GM06990 (cell line): ENCODE data around the gene LZTS3.

Experiments
- DNase-seq: peaks from one replicate; pipeline ENCODE4 v3.0.0-alpha.2; 2011; ENCODE audit not compliant: insufficient read length; ENCODE audit errors: extremely low read depth
- H3K27me3 ChIP-seq: replicated peaks from 2 replicates; pipeline ENCODE4 v1.6.0; 2011; ENCODE audit warnings: low read length; ENCODE audit not compliant: control insufficient read depth, insufficient read depth
- H3K36me3 ChIP-seq: 2 replicates; pipeline ENCODE4 v1.5.1; 2011; ENCODE audit warnings: low read length; ENCODE audit not compliant: control insufficient read depth, insufficient read depth
- H3K4me3 ChIP-seq: replicated peaks from 2 replicates; pipeline ENCODE4 v1.5.1; 2011; ENCODE audit warnings: low read depth, mild to moderate bottlenecking, control low read depth, low read length
- CTCF ChIP-seq: IDR thresholded peaks from 2 replicates; pipeline ENCODE4 v1.5.1; 2011; ENCODE audit warnings: low read length, control low read depth, mild to moderate bottlenecking, inconsistent platforms; ENCODE audit not compliant: insufficient read depth, poor library complexity, severe bottlenecking

LZTS3 gene

DNA sequence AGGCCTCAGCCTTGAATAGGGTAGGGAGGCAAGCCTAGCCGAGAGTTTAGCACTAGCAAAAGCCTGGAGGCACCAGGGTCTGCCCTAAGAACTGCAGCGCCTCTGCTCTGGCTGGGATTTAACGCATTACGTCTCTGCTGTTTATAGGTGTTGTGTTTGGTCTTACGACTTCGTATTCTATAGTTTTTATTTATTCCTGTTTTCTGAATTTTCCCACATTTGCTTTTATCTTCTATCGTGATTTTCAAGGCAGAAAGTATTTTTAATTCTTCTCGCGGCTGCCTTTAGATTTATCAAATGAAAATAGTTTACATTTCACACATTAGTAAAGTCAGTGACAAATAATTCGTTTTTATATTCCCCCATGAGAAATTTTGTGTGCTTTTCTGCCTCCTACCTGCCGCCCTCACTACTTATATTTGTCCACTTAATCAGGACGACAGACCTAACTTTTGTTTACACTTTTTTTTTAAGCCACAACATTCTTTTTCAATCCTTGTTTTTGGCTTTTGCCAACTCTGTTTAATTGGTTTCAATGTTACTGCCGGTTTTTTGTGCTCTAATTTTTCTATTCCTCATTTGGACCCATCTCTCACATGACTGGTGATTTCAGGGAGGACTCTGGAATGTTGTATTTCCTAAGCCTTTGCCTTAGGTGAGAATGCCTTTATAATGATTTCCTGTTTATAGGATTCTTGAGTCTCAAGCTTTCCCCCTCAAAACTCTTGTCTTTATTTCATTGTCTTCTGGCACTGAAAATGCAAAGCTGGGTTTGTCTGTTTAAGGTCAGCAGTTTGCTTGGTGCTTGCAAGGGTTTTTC lies 1.3 kb upstream of the LZTS3 start:
- DNase-seq: no peak
- no peak for TF ChIP-seq CTCF
- Histone ChIP-seq H3K27me3 (peaks cover 3% of the 10 kb centered on the region), H3K36me3 (no peaks in the 10 kb centered on the region), H3K4me3 (no peak overlapping the region)

DNA sequence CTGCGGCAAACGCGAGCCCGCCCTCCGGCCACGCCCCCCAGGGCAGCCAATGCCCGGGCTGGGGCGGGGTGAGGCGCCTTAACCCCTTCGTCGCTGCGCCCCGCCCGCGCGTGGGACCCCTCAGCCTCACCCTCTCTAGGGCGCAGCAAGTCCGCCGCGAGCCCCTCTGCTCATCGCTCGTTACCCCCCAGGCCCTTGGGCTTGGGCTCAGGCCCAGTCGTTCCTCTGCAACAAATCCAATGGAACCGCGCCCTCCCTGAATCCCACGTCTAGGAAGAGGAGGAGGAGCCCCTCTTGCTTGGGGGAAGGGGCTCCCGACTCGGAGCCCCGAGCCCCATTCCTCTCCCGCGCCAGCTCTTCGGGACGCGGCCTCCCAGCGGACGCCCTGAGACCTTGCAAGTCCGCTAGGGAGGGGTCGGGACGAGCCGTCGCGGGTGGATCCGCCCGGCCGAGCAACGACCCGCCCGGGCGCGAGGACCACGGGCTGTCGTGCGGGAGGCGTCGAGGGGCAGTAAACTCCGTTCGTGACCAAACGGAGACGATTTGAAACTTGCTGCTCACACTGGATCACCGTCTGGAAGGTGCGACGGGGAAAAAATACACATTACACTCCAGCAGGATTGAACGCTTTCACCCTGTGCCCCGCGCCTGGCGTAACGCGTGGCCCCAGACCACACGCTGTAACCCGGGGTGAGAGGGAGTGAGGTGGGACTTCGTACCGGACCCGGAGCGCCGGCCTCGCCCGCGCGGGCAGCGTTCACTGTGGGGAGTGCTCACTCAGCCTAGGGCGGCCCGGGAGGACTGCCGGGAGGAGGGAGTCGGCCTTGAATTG lies 477 bp upstream of the LZTS3 start:
- peaks cover 3% of the 10 kb centered on the region for H3K27me3 ChIP-seq

DNA sequence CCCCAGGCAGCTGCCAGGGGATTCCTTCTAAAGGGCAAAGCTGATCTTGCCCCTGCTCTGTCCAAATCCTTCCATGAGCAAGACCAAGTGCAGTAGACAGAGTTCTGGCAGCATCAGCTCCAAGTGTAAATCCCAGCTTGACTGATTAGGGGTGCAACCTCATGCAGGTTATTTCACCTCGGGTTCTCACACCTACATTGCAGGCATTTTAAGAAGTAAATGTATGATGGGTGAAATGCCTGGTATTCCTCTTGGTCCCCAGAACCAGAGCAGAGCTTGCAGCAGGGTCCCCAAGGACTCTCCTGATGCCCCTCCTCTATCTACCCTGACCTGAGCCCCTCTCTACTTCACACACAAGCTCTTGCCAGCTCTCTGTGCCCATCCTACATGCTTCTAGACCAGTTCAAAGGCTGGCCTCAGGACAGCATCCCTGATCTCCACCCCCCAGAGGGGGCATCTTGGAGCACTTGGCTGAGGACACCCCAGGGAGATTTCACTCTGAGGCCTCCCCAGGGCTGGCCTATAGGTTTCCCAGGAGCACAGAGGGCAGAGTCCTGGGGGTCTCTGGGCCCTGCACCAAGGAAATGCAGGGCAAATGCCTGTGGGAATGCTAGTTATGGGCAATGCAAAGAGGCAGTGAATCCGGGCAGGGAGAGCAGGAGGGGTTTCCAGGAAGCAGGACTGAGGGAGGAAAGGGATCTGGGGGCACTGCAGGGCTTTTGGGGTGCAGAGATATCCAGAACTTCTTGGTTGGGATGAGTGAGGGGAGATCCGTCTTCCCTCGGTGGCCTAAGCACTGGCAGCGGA lies 1.0 kb downstream of the LZTS3 start:
- Histone ChIP-seq H3K36me3 (no peaks in the 10 kb centered on the region), H3K4me3 (peak overlapping the region; percentile 77), H3K27me3 (peaks cover 3% of the 10 kb centered on the region)
- TF ChIP-seq CTCF: no peak
- no peak for DNase-seq

More for the DNA sequence above, 477 bp upstream of the LZTS3 start:
- H3K36me3 ChIP-seq: no peaks in the 10 kb centered on the region
- DNase-seq: no peak
- peak; percentile 20 for TF ChIP-seq CTCF
- H3K4me3 ChIP-seq: peak overlapping the region; percentile 77

DNA sequence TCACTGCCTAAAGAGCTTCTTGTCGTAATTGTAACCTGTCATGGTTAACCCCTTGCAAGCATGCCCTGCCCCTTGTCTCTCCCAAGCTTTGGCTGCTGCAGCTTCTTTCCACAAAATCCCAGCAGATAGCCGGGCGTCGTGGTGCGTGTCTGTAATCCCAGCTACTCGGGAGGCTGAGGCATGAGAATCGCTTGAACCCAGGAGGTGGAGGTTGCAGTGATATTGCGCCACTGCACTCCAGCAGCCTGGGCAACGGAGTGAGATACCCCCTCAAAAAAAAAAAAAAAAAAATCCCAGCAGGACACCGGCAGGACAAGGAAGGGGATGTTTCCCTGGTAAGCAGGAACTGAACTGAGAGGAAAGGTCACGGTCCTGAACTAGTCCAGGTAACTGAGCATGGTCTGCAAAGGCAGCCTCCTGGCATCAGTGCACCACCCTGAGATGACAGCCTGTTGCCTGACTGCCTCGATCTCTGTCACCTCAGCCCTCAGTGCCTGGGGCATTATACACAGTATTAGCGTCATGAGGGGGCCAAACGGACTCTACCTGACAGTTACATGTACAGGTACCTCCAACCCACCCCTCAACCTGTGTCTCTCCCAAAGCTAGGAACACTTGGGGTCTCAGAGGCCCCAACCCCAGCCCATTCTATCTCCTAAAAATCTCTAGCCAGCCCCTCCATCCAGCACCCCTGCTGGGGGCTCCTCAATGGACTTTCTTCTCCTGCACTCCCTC lies 1.8 kb downstream of the LZTS3 start:
- Histone ChIP-seq H3K36me3 (no peaks in the 10 kb centered on the region), H3K4me3 (no peak overlapping the region), H3K27me3 (peaks cover 3% of the 10 kb centered on the region)
- TF ChIP-seq CTCF: no peak
- DNase-seq: no peak
